ENCODE data around the gene TP53BP2.

DNA sequence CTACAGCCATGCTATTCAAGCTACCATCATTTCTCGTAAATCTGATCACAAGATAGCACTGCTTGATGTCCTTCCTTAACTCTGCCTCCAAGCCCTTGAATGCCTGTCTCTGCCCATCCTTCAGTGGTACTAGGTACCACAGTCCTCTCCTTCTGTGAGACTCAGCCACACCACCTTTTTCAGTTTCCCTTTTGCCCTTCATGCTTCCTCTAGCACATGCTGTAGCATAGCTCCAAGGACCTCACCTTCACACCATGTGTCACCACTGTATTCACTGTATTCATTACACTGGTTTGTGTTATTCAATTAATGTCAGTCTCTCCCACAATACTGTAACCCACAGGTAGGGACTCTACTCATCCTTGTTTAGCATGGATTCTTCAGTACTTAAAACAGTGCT lies 8.0 kb upstream of the TP53BP2 start:
- no peak for TF ChIP-seq YY1 (IDR thresholded peaks at IDR 0.05; ENCODE audit: extremely low read depth, insufficient replicate concordance, low read depth, low read length)
- TF ChIP-seq, protein P1, sequence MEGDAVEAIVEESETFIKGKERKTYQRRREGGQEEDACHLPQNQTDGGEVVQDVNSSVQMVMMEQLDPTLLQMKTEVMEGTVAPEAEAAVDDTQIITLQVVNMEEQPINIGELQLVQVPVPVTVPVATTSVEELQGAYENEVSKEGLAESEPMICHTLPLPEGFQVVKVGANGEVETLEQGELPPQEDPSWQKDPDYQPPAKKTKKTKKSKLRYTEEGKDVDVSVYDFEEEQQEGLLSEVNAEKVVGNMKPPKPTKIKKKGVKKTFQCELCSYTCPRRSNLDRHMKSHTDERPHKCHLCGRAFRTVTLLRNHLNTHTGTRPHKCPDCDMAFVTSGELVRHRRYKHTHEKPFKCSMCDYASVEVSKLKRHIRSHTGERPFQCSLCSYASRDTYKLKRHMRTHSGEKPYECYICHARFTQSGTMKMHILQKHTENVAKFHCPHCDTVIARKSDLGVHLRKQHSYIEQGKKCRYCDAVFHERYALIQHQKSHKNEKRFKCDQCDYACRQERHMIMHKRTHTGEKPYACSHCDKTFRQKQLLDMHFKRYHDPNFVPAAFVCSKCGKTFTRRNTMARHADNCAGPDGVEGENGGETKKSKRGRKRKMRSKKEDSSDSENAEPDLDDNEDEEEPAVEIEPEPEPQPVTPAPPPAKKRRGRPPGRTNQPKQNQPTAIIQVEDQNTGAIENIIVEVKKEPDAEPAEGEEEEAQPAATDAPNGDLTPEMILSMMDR (IDR thresholded peaks at IDR 0.05 in 2 of 3, conservative IDR thresholded peaks at IDR 0.05 in 1 of 3; ENCODE audit: borderline replicate concordance in 1 of 3, insufficient read depth in 1 of 3, low read depth in 2 of 3, low read length in 2 of 3), result no peak

Measured in HCT116 (cell line).